SKM-1 treated with dmso at 0.1 percent for 144 hours (cell line): ENCODE data around the gene PLPP7.

Source experiments
- DNase-seq: peaks from one replicate; lab custom pipeline; 2025; ENCODE audit not compliant: unreplicated experiment; lab: John Stamatoyannopoulos, UW

Gene PLPP7

GRCh38 chr9:131303381-131304321 lies 14.1 kb downstream of the PLPP7 start:
- no peak for DNase-seq

- no peak for DNase-seq
These were observed 15.3 kb downstream of the PLPP7 start for GRCh38 chr9:131304676-131305355.

- DNase-seq: no peak
These were observed 17.0 kb downstream of the PLPP7 start for GRCh38 chr9:131306397-131307004.

GRCh38 chr9:131307974-131308373 lies 18.5 kb downstream of the PLPP7 start:
- no peak for DNase-seq

GRCh38 chr9:131308452-131308851 lies 18.9 kb downstream of the PLPP7 start:
- DNase-seq: no peak

GRCh38 chr9:131308906-131309529 lies 19.5 kb downstream of the PLPP7 start:
- DNase-seq: no peak

- DNase-seq: no peak
These were observed 20.2 kb downstream of the PLPP7 start for GRCh38 chr9:131309530-131310276.

- DNase-seq: no peak
These were observed 21.5 kb downstream of the PLPP7 start for GRCh38 chr9:131310833-131311554.

- no peak for DNase-seq
These were observed 22.7 kb downstream of the PLPP7 start for GRCh38 chr9:131312246-131312645.

GRCh38 chr9:131312822-131313770 lies 23.6 kb downstream of the PLPP7 start:
- DNase-seq: no peak

- DNase-seq: no peak
These were observed 28.9 kb downstream of the PLPP7 start for GRCh38 chr9:131318231-131319085.

GRCh38 chr9:131319486-131319885 lies 30.0 kb downstream of the PLPP7 start:
- DNase-seq: no peak

- DNase-seq: no peak
These were observed 30.6 kb downstream of the PLPP7 start for GRCh38 chr9:131320031-131320685.

- no peak for DNase-seq
These were observed 34.1 kb downstream of the PLPP7 start for GRCh38 chr9:131323629-131324028.

- DNase-seq: no peak
These were observed 35.5 kb downstream of the PLPP7 start for GRCh38 chr9:131324736-131325679.

GRCh38 chr9:131329241-131329641 lies 39.7 kb downstream of the PLPP7 start:
- DNase-seq: no peak
